ENCODE data around the gene WASHC2C.
"Not testable (repeated sequence)": the region's sequence is repeated elsewhere in the genome, so short reads cannot be mapped to it uniquely, and the experiment has no call there.

- TF ChIP-seq, protein P1, sequence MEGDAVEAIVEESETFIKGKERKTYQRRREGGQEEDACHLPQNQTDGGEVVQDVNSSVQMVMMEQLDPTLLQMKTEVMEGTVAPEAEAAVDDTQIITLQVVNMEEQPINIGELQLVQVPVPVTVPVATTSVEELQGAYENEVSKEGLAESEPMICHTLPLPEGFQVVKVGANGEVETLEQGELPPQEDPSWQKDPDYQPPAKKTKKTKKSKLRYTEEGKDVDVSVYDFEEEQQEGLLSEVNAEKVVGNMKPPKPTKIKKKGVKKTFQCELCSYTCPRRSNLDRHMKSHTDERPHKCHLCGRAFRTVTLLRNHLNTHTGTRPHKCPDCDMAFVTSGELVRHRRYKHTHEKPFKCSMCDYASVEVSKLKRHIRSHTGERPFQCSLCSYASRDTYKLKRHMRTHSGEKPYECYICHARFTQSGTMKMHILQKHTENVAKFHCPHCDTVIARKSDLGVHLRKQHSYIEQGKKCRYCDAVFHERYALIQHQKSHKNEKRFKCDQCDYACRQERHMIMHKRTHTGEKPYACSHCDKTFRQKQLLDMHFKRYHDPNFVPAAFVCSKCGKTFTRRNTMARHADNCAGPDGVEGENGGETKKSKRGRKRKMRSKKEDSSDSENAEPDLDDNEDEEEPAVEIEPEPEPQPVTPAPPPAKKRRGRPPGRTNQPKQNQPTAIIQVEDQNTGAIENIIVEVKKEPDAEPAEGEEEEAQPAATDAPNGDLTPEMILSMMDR (IDR thresholded peaks at IDR 0.05; ENCODE audit: low read depth, low read length, missing input control), result not testable (repeated sequence)
- TF ChIP-seq MAX (IDR thresholded peaks at IDR 0.05); ZBTB33 (IDR thresholded peaks at IDR 0.05); GABPA (IDR thresholded peaks at IDR 0.05 in 1 of 2, conservative IDR thresholded peaks at IDR 0.05 in 1 of 2); YY1 (IDR thresholded peaks at IDR 0.05); TAF1 (conservative IDR thresholded peaks at IDR 0.05); RAD21 (IDR thresholded peaks at IDR 0.05): not testable (repeated sequence)
- TF ChIP-seq, protein P2, sequence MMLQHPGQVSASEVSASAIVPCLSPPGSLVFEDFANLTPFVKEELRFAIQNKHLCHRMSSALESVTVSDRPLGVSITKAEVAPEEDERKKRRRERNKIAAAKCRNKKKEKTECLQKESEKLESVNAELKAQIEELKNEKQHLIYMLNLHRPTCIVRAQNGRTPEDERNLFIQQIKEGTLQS (IDR thresholded peaks at IDR 0.05), result not testable (repeated sequence)
- TF ChIP-seq, protein P3, sequence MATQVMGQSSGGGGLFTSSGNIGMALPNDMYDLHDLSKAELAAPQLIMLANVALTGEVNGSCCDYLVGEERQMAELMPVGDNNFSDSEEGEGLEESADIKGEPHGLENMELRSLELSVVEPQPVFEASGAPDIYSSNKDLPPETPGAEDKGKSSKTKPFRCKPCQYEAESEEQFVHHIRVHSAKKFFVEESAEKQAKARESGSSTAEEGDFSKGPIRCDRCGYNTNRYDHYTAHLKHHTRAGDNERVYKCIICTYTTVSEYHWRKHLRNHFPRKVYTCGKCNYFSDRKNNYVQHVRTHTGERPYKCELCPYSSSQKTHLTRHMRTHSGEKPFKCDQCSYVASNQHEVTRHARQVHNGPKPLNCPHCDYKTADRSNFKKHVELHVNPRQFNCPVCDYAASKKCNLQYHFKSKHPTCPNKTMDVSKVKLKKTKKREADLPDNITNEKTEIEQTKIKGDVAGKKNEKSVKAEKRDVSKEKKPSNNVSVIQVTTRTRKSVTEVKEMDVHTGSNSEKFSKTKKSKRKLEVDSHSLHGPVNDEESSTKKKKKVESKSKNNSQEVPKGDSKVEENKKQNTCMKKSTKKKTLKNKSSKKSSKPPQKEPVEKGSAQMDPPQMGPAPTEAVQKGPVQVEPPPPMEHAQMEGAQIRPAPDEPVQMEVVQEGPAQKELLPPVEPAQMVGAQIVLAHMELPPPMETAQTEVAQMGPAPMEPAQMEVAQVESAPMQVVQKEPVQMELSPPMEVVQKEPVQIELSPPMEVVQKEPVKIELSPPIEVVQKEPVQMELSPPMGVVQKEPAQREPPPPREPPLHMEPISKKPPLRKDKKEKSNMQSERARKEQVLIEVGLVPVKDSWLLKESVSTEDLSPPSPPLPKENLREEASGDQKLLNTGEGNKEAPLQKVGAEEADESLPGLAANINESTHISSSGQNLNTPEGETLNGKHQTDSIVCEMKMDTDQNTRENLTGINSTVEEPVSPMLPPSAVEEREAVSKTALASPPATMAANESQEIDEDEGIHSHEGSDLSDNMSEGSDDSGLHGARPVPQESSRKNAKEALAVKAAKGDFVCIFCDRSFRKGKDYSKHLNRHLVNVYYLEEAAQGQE (IDR thresholded peaks at IDR 0.05), result not testable (repeated sequence)
Measured at GRCh38 chr10:45761622-45762021, 34.6 kb downstream of the WASHC2C start.
